ENCODE data around the gene RAB8B.
A peak's percentile ranks its signal among the peaks of the same experiment; 100 is the strongest.

RAB8B gene

GRCh38 chr15:63264688-63265293, 75.4 kb downstream of the RAB8B start (continued):
- TF ChIP-seq ZNF274 (IDR thresholded peaks at IDR 0.05; ENCODE audit: low read length) (no peak), ZNF274 (tag by site-specific recombination; IDR thresholded peaks at IDR 0.05; ENCODE audit: borderline replicate concordance) (no peak), PRDM1 (tag by site-specific recombination; IDR thresholded peaks at IDR 0.05) (no peak), REPIN1 (tag by site-specific recombination; IDR thresholded peaks at IDR 0.05; ENCODE audit: low read depth) (no peak), ZNF175 (tag by site-specific recombination; IDR thresholded peaks at IDR 0.05) (no peak)

GRCh38 chr15:63274427-63274826, 85.0 kb downstream of the RAB8B start:
- no peak overlapping the region for H3K27ac ChIP-seq (ENCODE audit: extremely low read depth, low read depth, low read length)
- H3K9me3 ChIP-seq (ENCODE audit: control insufficient read depth, insufficient read depth, low read depth, low read length), result no peaks in the 10 kb centered on the region
- ChIA-PET CTCF (interaction anchor here (0.5 kb wide), 1 partner anchor 70 kb away, joined by 3 read pairs; no protein-coding TSS in a partner anchor), POLR2A (no interaction called here)
- no peak overlapping the region for H3K4me3 ChIP-seq (ENCODE audit: low read depth, low read length)
- TF ChIP-seq ZNF239 (tag by site-specific recombination; IDR thresholded peaks at IDR 0.05) (no peak), ZNF596 (tag by site-specific recombination; IDR thresholded peaks at IDR 0.05) (no peak), GLIS1 (tag by site-specific recombination; IDR thresholded peaks at IDR 0.05) (no peak)
- H3K4me1 ChIP-seq (ENCODE audit: control insufficient read depth, insufficient read depth, low read length), result no peaks in the 10 kb centered on the region; the same call in 1 of the 2 replicates
- H3K36me3 ChIP-seq (ENCODE audit: control insufficient read depth in 2 of 2, insufficient read depth in 1 of 2, low read length in 2 of 2), result no peaks in the 10 kb centered on the region

GRCh38 chr15:63276342-63277037, 87.1 kb downstream of the RAB8B start:
- Histone ChIP-seq H3K27ac (ENCODE audit: extremely low read depth, low read depth, low read length) (peak overlapping the region; percentile 66; the same call in 1 of the 2 replicates), H3K4me1 (ENCODE audit: control insufficient read depth, insufficient read depth, low read length) (no peaks in the 10 kb centered on the region; the same call in 1 of the 2 replicates), H3K36me3 (ENCODE audit: control insufficient read depth in 2 of 2, insufficient read depth in 1 of 2, low read length in 2 of 2) (0 out of 3 replicates have a peak, but pooled peaks cover 0 to 4% of the 10 kb centered on the region in 2 experiments), H3K9me3 (ENCODE audit: control insufficient read depth, insufficient read depth, low read depth, low read length) (no peaks in the 10 kb centered on the region), H3K4me3 (ENCODE audit: low read depth, low read length) (peak overlapping the region; percentile 51)
- POLR2A ChIA-PET, result interaction anchor here (0.7 to 1.5 kb wide), 2 partner anchors 119 to 491 kb away, joined by 3 to 9 read pairs; partner anchors contain the start of gene RPS27L
- no peak for TF ChIP-seq TRIM28 (IDR thresholded peaks at IDR 0.05; ENCODE audit: borderline replicate concordance, low read length)
- TF ChIP-seq ZNF335 (tag by site-specific recombination; conservative IDR thresholded peaks at IDR 0.05), result peak; percentile 95
- CTCF ChIA-PET, result interaction anchor here (0.7 to 1.1 kb wide), 2 partner anchors 13 to 129 kb away, joined by 3 to 7 read pairs; no protein-coding TSS in a partner anchor

DNA sequence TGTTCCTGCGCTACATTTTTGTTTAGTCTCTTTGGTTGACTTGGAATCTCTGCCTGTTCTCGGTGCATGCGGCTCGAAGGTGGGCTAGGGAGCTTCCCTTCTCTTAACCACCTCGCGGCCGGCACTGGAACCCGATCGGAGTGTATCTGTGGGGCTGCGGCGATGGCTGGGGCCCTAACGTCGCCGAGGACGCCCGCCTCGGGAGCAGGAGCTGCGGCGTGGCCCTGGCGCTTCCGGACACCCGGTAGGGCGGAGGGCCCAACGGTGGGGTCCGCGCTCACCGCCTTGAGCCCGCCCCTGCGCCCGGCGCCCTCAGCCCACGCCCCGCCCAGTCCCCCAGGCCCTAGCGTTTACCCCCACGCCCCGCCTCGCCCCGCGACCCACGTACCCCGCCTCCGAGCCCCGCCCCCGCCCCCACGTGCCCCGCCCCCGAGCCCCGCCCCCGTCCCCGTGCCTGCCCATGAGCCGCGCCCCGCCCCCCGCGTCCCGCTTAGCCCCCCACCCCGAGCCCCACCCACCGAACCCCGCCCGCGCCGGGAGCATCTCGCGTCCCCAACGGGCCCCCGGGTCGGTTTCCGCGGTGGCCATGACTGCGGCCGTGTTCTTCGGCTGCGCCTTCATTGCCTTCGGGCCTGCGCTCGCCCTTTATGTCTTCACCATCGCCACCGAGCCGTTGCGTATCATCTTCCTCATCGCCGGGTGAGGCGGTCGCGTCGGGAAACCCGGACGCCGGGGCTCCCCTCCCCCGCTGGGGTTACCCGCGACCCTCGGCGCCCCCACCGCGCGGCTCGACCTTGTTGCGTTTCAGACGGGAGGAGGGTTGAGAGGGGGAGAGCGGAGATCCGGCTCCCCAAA, 87.9 kb downstream of the RAB8B start, which contains the start of gene APH1B:
TSS of gene APH1B (plus strand) at position 568 of the 855 bp plus-strand sequence. CDS start at position 587, 19 bp downstream.
- ChIA-PET CTCF (interaction anchor here (0.7 to 0.9 kb wide), 2 partner anchors 13 to 130 kb away, joined by 3 read pairs; no protein-coding TSS in a partner anchor), POLR2A (interaction anchor here (0.6 to 1.5 kb wide), 4 partner anchors 120 to 491 kb away, joined by 3 to 9 read pairs (median 3); partner anchors contain the start of gene RPS27L)
- 0 out of 3 replicates have a peak, but pooled peaks cover 0 to 4% of the 10 kb centered on the region in 2 experiments for H3K36me3 ChIP-seq (ENCODE audit: control insufficient read depth in 2 of 2, insufficient read depth in 1 of 2, low read length in 2 of 2)
- H3K4me3 ChIP-seq (ENCODE audit: low read depth, low read length), result peak within 1 kb of the TSS; percentile 61
- H3K27ac ChIP-seq (ENCODE audit: extremely low read depth, low read depth, low read length), result peak within 1 kb of the TSS; percentile 66; the same call in 1 of the 2 replicates
- H3K9me3 ChIP-seq (ENCODE audit: control insufficient read depth, insufficient read depth, low read depth, low read length), result no peaks in the 10 kb centered on the region
- no peaks in the 10 kb centered on the region; the same call in 1 of the 2 replicates for H3K4me1 ChIP-seq (ENCODE audit: control insufficient read depth, insufficient read depth, low read length)
- peak; percentile 42; the same call in 1 of the 2 replicates for TF ChIP-seq KLF16 (tag by site-specific recombination; IDR thresholded peaks at IDR 0.05)
- no peak for TF ChIP-seq WT1 (tag by site-specific recombination; IDR thresholded peaks at IDR 0.05)
- TF ChIP-seq ZBTB8A (tag by site-specific recombination; IDR thresholded peaks at IDR 0.05), result peak; percentile 98
- TF ChIP-seq ZNF2 (tag by site-specific recombination; IDR thresholded peaks at IDR 0.05), result 0 out of 2 replicates have a peak, but pooled peaks have one; percentile 14
- TF ChIP-seq AEBP2 (tag by site-specific recombination; IDR thresholded peaks at IDR 0.05; ENCODE audit: borderline replicate concordance), result no peak
- TF ChIP-seq ZXDB (tag by site-specific recombination; IDR thresholded peaks at IDR 0.05), result peak; percentile 30; the same call in 1 of the 2 replicates
- TF ChIP-seq, protein P1, sequence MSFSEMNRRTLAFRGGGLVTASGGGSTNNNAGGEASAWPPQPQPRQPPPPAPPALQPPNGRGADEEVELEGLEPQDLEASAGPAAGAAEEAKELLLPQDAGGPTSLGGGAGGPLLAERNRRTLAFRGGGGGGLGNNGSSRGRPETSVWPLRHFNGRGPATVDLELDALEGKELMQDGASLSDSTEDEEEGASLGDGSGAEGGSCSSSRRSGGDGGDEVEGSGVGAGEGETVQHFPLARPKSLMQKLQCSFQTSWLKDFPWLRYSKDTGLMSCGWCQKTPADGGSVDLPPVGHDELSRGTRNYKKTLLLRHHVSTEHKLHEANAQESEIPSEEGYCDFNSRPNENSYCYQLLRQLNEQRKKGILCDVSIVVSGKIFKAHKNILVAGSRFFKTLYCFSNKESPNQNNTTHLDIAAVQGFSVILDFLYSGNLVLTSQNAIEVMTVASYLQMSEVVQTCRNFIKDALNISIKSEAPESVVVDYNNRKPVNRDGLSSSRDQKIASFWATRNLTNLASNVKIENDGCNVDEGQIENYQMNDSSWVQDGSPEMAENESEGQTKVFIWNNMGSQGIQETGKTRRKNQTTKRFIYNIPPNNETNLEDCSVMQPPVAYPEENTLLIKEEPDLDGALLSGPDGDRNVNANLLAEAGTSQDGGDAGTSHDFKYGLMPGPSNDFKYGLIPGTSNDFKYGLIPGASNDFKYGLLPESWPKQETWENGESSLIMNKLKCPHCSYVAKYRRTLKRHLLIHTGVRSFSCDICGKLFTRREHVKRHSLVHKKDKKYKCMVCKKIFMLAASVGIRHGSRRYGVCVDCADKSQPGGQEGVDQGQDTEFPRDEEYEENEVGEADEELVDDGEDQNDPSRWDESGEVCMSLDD (tag by site-specific recombination; IDR thresholded peaks at IDR 0.05), result peak; percentile 65
- peak; percentile 24; the same call in 1 of the 2 replicates for TF ChIP-seq KLF1 (tag by site-specific recombination; IDR thresholded peaks at IDR 0.05)
- TF ChIP-seq ZBTB20 (tag by site-specific recombination; IDR thresholded peaks at IDR 0.05), result peak; percentile 89
- TF ChIP-seq GLIS1 (tag by site-specific recombination; IDR thresholded peaks at IDR 0.05), result peak; percentile 5
- peak; percentile 67 for TF ChIP-seq ZIC2 (tag by site-specific recombination; IDR thresholded peaks at IDR 0.05)
- TF ChIP-seq ZNF114 (tag by site-specific recombination; IDR thresholded peaks at IDR 0.05), result no peak
- TF ChIP-seq SP2 (tag by site-specific recombination; IDR thresholded peaks at IDR 0.05), result peak; percentile 42
